MCF 10A (cell line): ENCODE data around the gene NAA35. TPM values are rescaled to one million over a fixed set of nuclear protein-coding genes. Genes with fewer than 3 reads are reported as not detected.
"Not testable (repeated sequence)": the region's sequence is repeated elsewhere in the genome, so short reads cannot be mapped to it uniquely, and the experiment has no call there.

Source experiments
- BruUV-seq: library from RNA; stranded (reverse); fragments of 400-500 nt; replicated peaks from 2 replicates; lab custom pipeline; 2021; lab: Mats Ljungman, UMichigan
- CTCF ChIA-PET: fragments of 300-600 bp; sonication (Branson Sonifier 250); formaldehyde crosslinking; extraction: SDS; loops from one replicate; lab custom pipeline; 2021; ENCODE audit warnings: antibody characterized with exemption, inconsistent platforms; lab: Yijun Ruan, JAX
- POLR2A ChIA-PET: fragments of 300-600, 350-650 bp; sonication (Branson Sonifier 250); formaldehyde crosslinking; extraction: SDS; loops from one replicate; lab custom pipeline; 2020; ENCODE audit warnings: antibody characterized with exemption, inconsistent platforms; lab: Yijun Ruan, JAX
- DNase-seq: peaks from one replicate; pipeline ENCODE4 v3.0.0-alpha.2; 2018; ENCODE audit not compliant: unreplicated experiment
- H3K27ac Mint-ChIP-seq: one replicate; pipeline ENCODE4 v1.8.0; 2022; ENCODE audit warnings: mild to moderate bottlenecking, low read depth, mixed read lengths; ENCODE audit not compliant: unreplicated experiment
- H3K27me3 Mint-ChIP-seq: one replicate; pipeline ENCODE4 v1.8.0; 2022; ENCODE audit warnings: mixed read lengths; ENCODE audit not compliant: insufficient read depth, unreplicated experiment
- H3K36me3 Mint-ChIP-seq: one replicate; pipeline ENCODE4 v1.8.0; 2022; ENCODE audit warnings: mild to moderate bottlenecking, moderate library complexity, mixed read lengths; ENCODE audit not compliant: insufficient read depth, unreplicated experiment
- H3K4me1 Mint-ChIP-seq: one replicate; pipeline ENCODE4 v1.8.0; 2022; ENCODE audit warnings: mixed read lengths; ENCODE audit not compliant: insufficient read depth, unreplicated experiment
- H3K4me3 Mint-ChIP-seq: one replicate; pipeline ENCODE4 v1.8.0; 2022; ENCODE audit warnings: mild to moderate bottlenecking, moderate library complexity, mixed read lengths; ENCODE audit not compliant: unreplicated experiment
- H3K9me3 Mint-ChIP-seq: one replicate; pipeline ENCODE4 v1.8.0; 2022; ENCODE audit warnings: mixed read lengths; ENCODE audit not compliant: unreplicated experiment
- intact Hi-C: fragments of 100-400 bp; cut with micrococcal nuclease; formaldehyde crosslinking; loops from 2 replicates; pipeline ENCODE4 v1.14.1; 2022
- total RNA-seq: library from RNA; stranded (reverse); gene quantifications from 2 replicates; pipeline ENCODE4 v1.2.3, GENCODE V29; 2022
- TF ChIP-seq, protein P1 (sequence below): fragments of 200-600 bp; IDR thresholded peaks from one replicate; pipeline ENCODE4 v1.8.0; 2022; ENCODE audit warnings: antibody characterized with exemption, mild to moderate bottlenecking; ENCODE audit not compliant: unreplicated experiment

NAA35 gene
- total RNA-seq, 1 experiment from 2014 or later, result 36.2 TPM

DNA sequence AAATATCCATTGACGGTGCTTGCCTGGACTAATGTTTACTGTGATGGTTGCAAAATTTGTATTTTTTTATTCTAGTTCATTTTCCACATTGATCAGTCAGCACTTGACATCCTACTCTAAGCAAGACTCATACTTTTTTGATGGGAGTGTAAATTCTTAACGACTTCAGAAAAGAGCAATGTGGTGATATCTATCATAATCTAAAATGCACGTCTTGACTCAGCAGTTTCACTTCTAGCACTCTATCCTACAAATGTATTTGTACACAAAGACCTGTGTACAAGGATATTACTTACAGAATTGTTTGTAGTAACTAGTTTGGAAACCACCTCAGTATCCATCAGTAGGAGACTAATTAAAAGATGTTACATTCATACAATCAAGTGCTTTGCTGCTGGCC, 24.0 kb downstream of the NAA35 start:
- CTCF ChIA-PET, result no interaction called here
- no TSS peak for BruUV-seq

DNA sequence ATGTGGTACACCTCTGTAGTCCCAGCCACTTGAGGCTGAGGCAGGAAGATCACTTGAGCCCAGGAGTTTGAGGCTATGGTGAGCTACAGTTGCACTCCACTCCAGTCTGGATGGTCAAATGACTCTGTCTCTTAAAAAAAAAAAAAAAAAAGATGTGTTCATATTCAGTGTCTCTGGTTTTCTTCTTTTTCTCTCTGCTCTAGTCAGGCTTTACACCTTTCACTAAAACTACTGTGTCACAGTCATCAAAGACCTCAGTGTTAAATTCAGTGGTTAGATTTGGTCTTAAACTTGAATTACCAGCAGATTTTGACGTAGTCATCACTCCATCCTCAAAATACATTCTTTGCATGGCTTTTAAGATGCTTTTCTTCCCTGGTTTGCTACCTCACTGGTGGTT, 28.8 kb downstream of the NAA35 start:
- peaks cover 13% of the 10 kb centered on the region for H3K4me1 Mint-ChIP-seq
- CTCF ChIA-PET, result no interaction called here
- POLR2A ChIA-PET, result interaction anchor here (0.6 kb wide), 1 partner anchor 39 kb away, joined by 4 read pairs; no protein-coding TSS in a partner anchor
- no TSS peak for BruUV-seq
- peaks cover 67% of the 10 kb centered on the region for H3K36me3 Mint-ChIP-seq
- intact Hi-C loops, result no loop called here
- TF ChIP-seq, protein P1, sequence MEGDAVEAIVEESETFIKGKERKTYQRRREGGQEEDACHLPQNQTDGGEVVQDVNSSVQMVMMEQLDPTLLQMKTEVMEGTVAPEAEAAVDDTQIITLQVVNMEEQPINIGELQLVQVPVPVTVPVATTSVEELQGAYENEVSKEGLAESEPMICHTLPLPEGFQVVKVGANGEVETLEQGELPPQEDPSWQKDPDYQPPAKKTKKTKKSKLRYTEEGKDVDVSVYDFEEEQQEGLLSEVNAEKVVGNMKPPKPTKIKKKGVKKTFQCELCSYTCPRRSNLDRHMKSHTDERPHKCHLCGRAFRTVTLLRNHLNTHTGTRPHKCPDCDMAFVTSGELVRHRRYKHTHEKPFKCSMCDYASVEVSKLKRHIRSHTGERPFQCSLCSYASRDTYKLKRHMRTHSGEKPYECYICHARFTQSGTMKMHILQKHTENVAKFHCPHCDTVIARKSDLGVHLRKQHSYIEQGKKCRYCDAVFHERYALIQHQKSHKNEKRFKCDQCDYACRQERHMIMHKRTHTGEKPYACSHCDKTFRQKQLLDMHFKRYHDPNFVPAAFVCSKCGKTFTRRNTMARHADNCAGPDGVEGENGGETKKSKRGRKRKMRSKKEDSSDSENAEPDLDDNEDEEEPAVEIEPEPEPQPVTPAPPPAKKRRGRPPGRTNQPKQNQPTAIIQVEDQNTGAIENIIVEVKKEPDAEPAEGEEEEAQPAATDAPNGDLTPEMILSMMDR, result no peak
- no peak overlapping the region for H3K27ac Mint-ChIP-seq
- DNase-seq, result no peak
- no peak overlapping the region for H3K4me3 Mint-ChIP-seq
- no peaks in the 10 kb centered on the region for H3K9me3 Mint-ChIP-seq
- no peaks in the 10 kb centered on the region for H3K27me3 Mint-ChIP-seq

More for the DNA sequence above, 24.0 kb downstream of the NAA35 start:
- H3K27ac Mint-ChIP-seq, result no peak overlapping the region
- H3K4me3 Mint-ChIP-seq, result no peak overlapping the region
- H3K27me3 Mint-ChIP-seq, result no peaks in the 10 kb centered on the region
- intact Hi-C loops, result no loop called here
- H3K4me1 Mint-ChIP-seq, result peaks cover 7% of the 10 kb centered on the region
- H3K36me3 Mint-ChIP-seq, result peaks cover 62% of the 10 kb centered on the region
- TF ChIP-seq, protein P1, result no peak
- POLR2A ChIA-PET, result interaction anchor here (0.8 to 1.6 kb wide), 2 partner anchors 23 to 65 kb away, joined by 3 to 4 read pairs; no protein-coding TSS in a partner anchor
- DNase-seq, result no peak
- H3K9me3 Mint-ChIP-seq, result no peaks in the 10 kb centered on the region

DNA sequence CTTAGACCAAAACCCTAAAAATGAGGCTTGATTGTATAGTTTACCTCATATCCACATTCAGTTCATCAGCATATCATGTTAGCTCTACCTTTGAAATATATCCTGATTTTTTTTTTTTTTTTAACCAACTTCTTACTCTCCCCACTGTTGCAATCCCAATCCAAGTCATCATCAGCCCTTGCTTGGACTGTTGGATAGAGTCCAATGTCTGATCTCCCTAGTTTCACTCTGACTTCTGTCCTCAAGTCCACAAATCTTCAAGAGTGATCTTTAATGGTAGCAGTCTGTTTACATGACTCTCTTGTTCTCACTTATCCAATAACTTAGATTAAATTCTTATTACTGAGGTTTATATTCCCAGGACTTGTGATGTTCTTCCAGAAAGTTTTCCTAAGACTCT, 30.8 kb downstream of the NAA35 start:
- ChIA-PET CTCF (interaction anchor here (0.5 to 0.7 kb wide), 2 partner anchors 24 to 348 kb away, joined by 3 read pairs; no protein-coding TSS in a partner anchor), POLR2A (interaction anchor here (0.6 to 1.7 kb wide), 2 partner anchors 10 to 296 kb away, joined by 3 read pairs; no protein-coding TSS in a partner anchor)
- H3K9me3 Mint-ChIP-seq, result no peaks in the 10 kb centered on the region
- no peaks in the 10 kb centered on the region for H3K27me3 Mint-ChIP-seq
- peak; percentile 17 for DNase-seq
- BruUV-seq, result no TSS peak
- no peak overlapping the region for H3K4me3 Mint-ChIP-seq
- intact Hi-C loops, result no loop called here
- H3K27ac Mint-ChIP-seq, result no peak overlapping the region
- TF ChIP-seq, protein P1, result no peak
- H3K36me3 Mint-ChIP-seq, result peaks cover 70% of the 10 kb centered on the region
- peaks cover 13% of the 10 kb centered on the region for H3K4me1 Mint-ChIP-seq

DNA sequence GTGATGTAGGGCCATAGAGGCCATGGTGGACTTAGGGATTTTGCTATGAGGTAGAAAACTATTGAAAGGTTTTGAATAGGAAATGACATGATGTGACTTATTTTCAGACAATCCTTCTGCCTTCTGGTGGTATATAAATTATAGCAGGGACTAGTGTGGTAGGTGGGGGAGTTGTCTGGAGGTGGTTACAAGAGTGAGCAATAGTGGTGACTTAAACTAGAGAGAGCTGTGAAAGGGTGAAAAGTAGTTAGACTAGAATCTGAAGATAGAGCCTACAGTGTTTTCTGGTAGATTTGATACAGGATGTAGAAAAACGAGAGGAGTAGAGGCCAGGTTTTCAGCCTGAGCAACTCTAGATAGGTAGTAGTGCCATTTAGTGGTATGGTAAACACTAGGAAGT, 32.3 kb downstream of the NAA35 start:
- BruUV-seq, result no TSS peak
- CTCF ChIA-PET, result no interaction called here
- no peaks in the 10 kb centered on the region for H3K9me3 Mint-ChIP-seq
- TF ChIP-seq, protein P1, result no peak
- POLR2A ChIA-PET, result no interaction called here
- no peak for DNase-seq
- no peaks in the 10 kb centered on the region for H3K27me3 Mint-ChIP-seq
- H3K27ac Mint-ChIP-seq, result peak overlapping the region; percentile 6
- intact Hi-C loops, result no loop called here
- H3K4me3 Mint-ChIP-seq, result no peak overlapping the region
- peaks cover 13% of the 10 kb centered on the region for H3K4me1 Mint-ChIP-seq
- peaks cover 71% of the 10 kb centered on the region for H3K36me3 Mint-ChIP-seq

DNA sequence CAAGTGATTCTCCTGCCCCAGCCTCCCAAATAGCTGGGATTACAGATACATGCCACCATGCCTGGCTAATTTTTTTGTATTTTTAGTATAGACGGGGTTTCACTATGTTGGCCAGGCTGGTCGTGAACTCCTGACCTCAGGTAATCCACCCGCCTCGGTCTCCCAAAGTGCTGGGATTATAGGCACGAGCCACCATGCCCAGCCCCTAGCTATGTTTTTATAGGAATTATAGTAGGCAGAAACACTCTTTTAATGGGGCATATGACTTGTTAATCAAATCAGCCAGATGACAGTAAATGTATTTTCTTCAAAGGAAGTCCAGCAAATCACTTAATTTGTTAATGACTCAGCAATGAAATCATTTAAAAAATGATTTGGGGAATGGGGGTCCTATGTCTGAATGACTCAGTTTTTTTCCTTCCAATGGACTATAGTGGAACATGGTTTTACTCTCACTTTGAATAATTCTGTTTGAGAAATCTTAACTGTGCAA, 33.2 kb downstream of the NAA35 start:
- H3K4me3 Mint-ChIP-seq, H3K27ac Mint-ChIP-seq, POLR2A ChIA-PET, intact Hi-C loops, CTCF ChIA-PET, DNase-seq, BruUV-seq, H3K9me3 Mint-ChIP-seq, H3K27me3 Mint-ChIP-seq: not testable (repeated sequence)
- Mint-ChIP-seq H3K36me3 (peaks cover 75% of the 10 kb centered on the region), H3K4me1 (peaks cover 13% of the 10 kb centered on the region)
